CD4-positive, alpha-beta T cell (primary cell): ENCODE results near the gene TNIK. TPM values are rescaled to one million over a fixed set of nuclear protein-coding genes. Genes with fewer than 3 reads are reported as not detected.

ENCODE experiments used
- ATAC-seq: fragments of 200-7000 bp; cut with Tn5 transposase; one replicate; pipeline ENCODE4 v1.10.0; 2022; ENCODE audit warnings: mild to moderate bottlenecking; ENCODE audit not compliant: poor library complexity
- CTCF ChIA-PET: fragments of 350-600 bp; sonication (Branson Sonifier 250); formaldehyde crosslinking; loops from one replicate; lab custom pipeline; 2021; ENCODE audit warnings: antibody characterized with exemption, inconsistent platforms; lab: Charles Lee
- POLR2A ChIA-PET: fragments of 350-600 bp; sonication (Branson Sonifier 250); formaldehyde crosslinking; loops from one replicate; lab custom pipeline; 2021; ENCODE audit warnings: antibody characterized with exemption, inconsistent platforms; lab: Charles Lee
- DNase-seq, 14 experiments: peaks; one replicate each; pipeline ENCODE4 v3.0.0-alpha.2; 2013 to 2020; ENCODE audit warnings: mixed read lengths in 2 of 14
- H3K27ac ChIP-seq, 2 donors: one replicate each; pipeline versions ENCODE4 v1.5.1 to v1.7.0; 2013; ENCODE audit warnings: low read length in 2 of 2, low read depth in 1 of 2, mild to moderate bottlenecking in 1 of 2
- H3K27me3 ChIP-seq, 2 experiments: 1 replicate in 1 of 2; 2 replicates in 1 of 2; pipeline versions ENCODE4 v1.6.1 to v1.7.0; 2013; ENCODE audit warnings: low read length in 2 of 2, control low read depth in 1 of 2, mild to moderate bottlenecking in 1 of 2, moderate library complexity in 1 of 2; ENCODE audit not compliant: insufficient read depth in 2 of 2, control insufficient read depth in 1 of 2
- H3K36me3 ChIP-seq: one replicate; pipeline ENCODE4 v1.6.1; 2013; ENCODE audit warnings: low read length, control low read depth; ENCODE audit not compliant: insufficient read depth
- H3K4me1 ChIP-seq: one replicate; pipeline ENCODE4 v1.6.1; 2013; ENCODE audit warnings: low read length, control low read depth; ENCODE audit not compliant: insufficient read depth
- H3K4me3 ChIP-seq: one replicate; pipeline ENCODE4 v1.5.1; 2013; ENCODE audit warnings: mild to moderate bottlenecking, low read length, moderate library complexity
- H3K9me3 ChIP-seq, 2 experiments: 1 replicate in 1 of 2; 2 replicates in 1 of 2; pipeline versions ENCODE4 v1.6.1 to v1.7.0; 2013; ENCODE audit warnings: low read length in 2 of 2, mild to moderate bottlenecking in 2 of 2, control low read depth in 1 of 2, moderate library complexity in 1 of 2; ENCODE audit not compliant: control insufficient read depth in 1 of 2, insufficient read depth in 1 of 2
- H3K27ac Mint-ChIP-seq: one replicate; pipeline ENCODE4 v1.8.0; 2020; ENCODE audit warnings: mixed read lengths
- H3K27me3 Mint-ChIP-seq: one replicate; pipeline ENCODE4 v1.8.0; 2021; ENCODE audit warnings: mixed read lengths
- H3K36me3 Mint-ChIP-seq: one replicate; pipeline ENCODE4 v1.8.0; 2021; ENCODE audit warnings: low read depth, mixed read lengths
- H3K4me1 Mint-ChIP-seq: one replicate; pipeline ENCODE4 v1.8.0; 2021; ENCODE audit warnings: low read depth, mixed read lengths
- H3K4me3 Mint-ChIP-seq: one replicate; pipeline ENCODE4 v1.8.0; 2020; ENCODE audit warnings: mild to moderate bottlenecking, mixed read lengths
- H3K9me3 Mint-ChIP-seq: one replicate; pipeline ENCODE4 v1.8.0; 2020; ENCODE audit warnings: mixed read lengths
- CTCF ChIP-seq: fragments of 200-600 bp; IDR thresholded peaks from one replicate; pipeline ENCODE4 v1.8.0; 2022; ENCODE audit warnings: antibody characterized with exemption, mild to moderate bottlenecking
- intact Hi-C, 2 experiments: fragments of 100-400 bp; cut with DNase I in 1 of 2; cut with micrococcal nuclease in 1 of 2; formaldehyde crosslinking; loops; one replicate each; pipeline versions ENCODE4 v1.15.1 to v1.9.0; 2023 to 2025; cut with DNase I, micrococcal nuclease
- microRNA-seq: library from miRNA; unstranded; fragments of <30 nt; microRNA quantifications from one replicate; pipeline ENCODE4 v1.2.0, GENCODE V29; 2021; ENCODE audit warnings: borderline microRNAs expressed, borderline replicate concordance
- total RNA-seq, 174 experiments: library from RNA in 2 of 174; stranded (reverse) in 2 of 174; gene quantifications; one replicate each; pipeline ENCODE4 v1.2.3 and lab custom pipeline; 2021 to 2026

The TNIK gene
- total RNA-seq, 2 experiments from 2014 or later: 71.0 to 78.3 TPM

DNA sequence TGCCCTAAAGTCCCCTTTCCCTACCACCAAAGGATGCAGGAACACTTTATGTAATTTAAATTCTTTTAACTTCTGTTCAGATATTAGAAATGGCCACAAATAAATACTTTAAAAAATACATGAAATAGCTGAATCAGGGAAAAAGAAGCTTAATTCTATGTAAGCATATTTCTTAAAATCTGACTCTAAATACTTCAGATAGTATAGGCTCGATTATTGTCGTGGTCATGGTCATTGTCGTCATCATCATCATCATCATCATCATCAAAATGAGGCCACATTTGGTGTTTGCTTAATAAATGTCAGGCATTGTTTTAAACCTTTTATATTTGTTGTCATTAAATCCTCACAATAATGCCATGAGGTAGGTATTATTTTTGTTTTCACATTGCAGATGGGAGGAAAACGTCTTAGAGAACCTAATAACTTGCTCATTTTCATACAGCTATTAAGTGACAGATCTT, 448.3 kb downstream of the TNIK start:
- H3K27ac ChIP-seq: no peak overlapping the region
- peaks cover 7% of the 10 kb centered on the region for H3K27me3 Mint-ChIP-seq
- ATAC-seq: no peak
- no peaks in the 10 kb centered on the region for H3K9me3 Mint-ChIP-seq
- no peaks in the 10 kb centered on the region for H3K36me3 ChIP-seq
- H3K27ac Mint-ChIP-seq: no peak overlapping the region
- H3K4me1 Mint-ChIP-seq: no peaks in the 10 kb centered on the region
- H3K4me3 Mint-ChIP-seq: no peak overlapping the region
- no peak overlapping the region for H3K4me3 ChIP-seq
- no peaks in the 10 kb centered on the region for H3K36me3 Mint-ChIP-seq
- no peaks in the 10 kb centered on the region for H3K27me3 ChIP-seq
- ChIA-PET CTCF (no interaction called here), POLR2A (no interaction called here)
- DNase-seq: no peak
- intact Hi-C loops: no loop called here
- TF ChIP-seq CTCF: no peak
- H3K4me1 ChIP-seq: no peaks in the 10 kb centered on the region
- H3K9me3 ChIP-seq: no peaks in the 10 kb centered on the region

Small RNA genes within 50 kb of the gene (microRNA-seq; reads per million reads assigned to microRNA genes)
- not detected for gene MIR569
